Measurements from ENCODE around the gene ZPBP. TPM values are rescaled to one million over a fixed set of nuclear protein-coding genes. Genes with fewer than 3 reads are reported as not detected.

Gene ZPBP
- total RNA-seq, 4 donors from 2014 or later: 0.49 TPM; not detected in 3

GRCh38 chr7:50101873-50102272 is 8.8 kb upstream of the ZPBP start:
- no peaks in the 10 kb centered on the region for H3K9me3 ChIP-seq
- H3K27ac ChIP-seq: no peak overlapping the region
- DNase-seq (ENCODE audit: low spot score in 2 of 2): no peak
- no peak overlapping the region for H3K4me3 ChIP-seq
- H3K36me3 ChIP-seq: no peaks in the 10 kb centered on the region
- peaks cover 7% of the 10 kb centered on the region for H3K27me3 ChIP-seq
- no peaks in the 10 kb centered on the region for H3K4me1 ChIP-seq
- WGBS: 93% methylated on average over 15 of the region's 15 CpGs
- TF ChIP-seq EP300 (IDR thresholded peaks at IDR 0.05) (no peak), POLR2A (IDR thresholded peaks at IDR 0.05) (no peak), CTCF (IDR thresholded peaks at IDR 0.05) (no peak), POLR2AphosphoS5 (IDR thresholded peaks at IDR 0.05) (no peak)

- Histone ChIP-seq H3K27me3 (peaks cover 7% of the 10 kb centered on the region), H3K9me3 (no peaks in the 10 kb centered on the region), H3K4me1 (peaks cover 6% of the 10 kb centered on the region), H3K4me3 (no peak overlapping the region), H3K27ac (no peak overlapping the region), H3K36me3 (no peaks in the 10 kb centered on the region)
- WGBS: 78% methylated on average over 1 of the region's 1 CpG
- DNase-seq (ENCODE audit: low spot score in 2 of 2): no peak
- TF ChIP-seq CTCF (IDR thresholded peaks at IDR 0.05) (no peak), POLR2A (IDR thresholded peaks at IDR 0.05) (no peak), EP300 (IDR thresholded peaks at IDR 0.05) (no peak), POLR2AphosphoS5 (IDR thresholded peaks at IDR 0.05) (no peak)
These were observed 2.6 kb upstream of the ZPBP start for GRCh38 chr7:50095634-50096033.

- Histone ChIP-seq H3K4me3 (no peak overlapping the region), H3K27ac (no peak overlapping the region), H3K36me3 (no peaks in the 10 kb centered on the region), H3K9me3 (no peaks in the 10 kb centered on the region), H3K4me1 (peaks cover 6% of the 10 kb centered on the region), H3K27me3 (no peaks in the 10 kb centered on the region)
- no peak for TF ChIP-seq POLR2AphosphoS5 (IDR thresholded peaks at IDR 0.05)
- TF ChIP-seq EP300 (IDR thresholded peaks at IDR 0.05): no peak
- no peak for TF ChIP-seq CTCF (IDR thresholded peaks at IDR 0.05)
- TF ChIP-seq POLR2A (IDR thresholded peaks at IDR 0.05): no peak
- no peak for DNase-seq (ENCODE audit: low spot score in 2 of 2)
- WGBS: 0% methylated on average over 2 of the region's 2 CpGs
These were observed 4.5 kb downstream of the ZPBP start for GRCh38 chr7:50088463-50089129.

GRCh38 chr7:50085344-50085743 is 7.7 kb downstream of the ZPBP start:
- Histone ChIP-seq H3K36me3 (no peaks in the 10 kb centered on the region), H3K27me3 (no peaks in the 10 kb centered on the region), H3K4me1 (no peaks in the 10 kb centered on the region), H3K27ac (no peak overlapping the region), H3K4me3 (no peak overlapping the region), H3K9me3 (no peaks in the 10 kb centered on the region)
- 63% methylated on average over 5 of the region's 5 CpGs for WGBS
- no peak for DNase-seq (ENCODE audit: low spot score in 2 of 2)
- TF ChIP-seq EP300 (IDR thresholded peaks at IDR 0.05) (no peak), POLR2AphosphoS5 (IDR thresholded peaks at IDR 0.05) (no peak), POLR2A (IDR thresholded peaks at IDR 0.05) (no peak), CTCF (IDR thresholded peaks at IDR 0.05) (no peak)

- TF ChIP-seq POLR2A (IDR thresholded peaks at IDR 0.05) (no peak), POLR2AphosphoS5 (IDR thresholded peaks at IDR 0.05) (no peak), EP300 (IDR thresholded peaks at IDR 0.05) (no peak), CTCF (IDR thresholded peaks at IDR 0.05) (no peak)
- no peak overlapping the region for H3K4me3 ChIP-seq
- no peak for DNase-seq (ENCODE audit: low spot score in 2 of 2)
- peaks cover 9% of the 10 kb centered on the region for H3K4me1 ChIP-seq
- H3K27me3 ChIP-seq: no peaks in the 10 kb centered on the region
- no peaks in the 10 kb centered on the region for H3K36me3 ChIP-seq
- no peaks in the 10 kb centered on the region for H3K9me3 ChIP-seq
- H3K27ac ChIP-seq: no peak overlapping the region
These were observed 20.0 kb downstream of the ZPBP start for GRCh38 chr7:50073093-50073492.
